Measurements from ENCODE around the gene CNTNAP2. TPM values are rescaled to one million over a fixed set of nuclear protein-coding genes. Genes with fewer than 3 reads are reported as not detected.

CNTNAP2 gene
- total RNA-seq, 1 donor, result 7.6 TPM

DNA sequence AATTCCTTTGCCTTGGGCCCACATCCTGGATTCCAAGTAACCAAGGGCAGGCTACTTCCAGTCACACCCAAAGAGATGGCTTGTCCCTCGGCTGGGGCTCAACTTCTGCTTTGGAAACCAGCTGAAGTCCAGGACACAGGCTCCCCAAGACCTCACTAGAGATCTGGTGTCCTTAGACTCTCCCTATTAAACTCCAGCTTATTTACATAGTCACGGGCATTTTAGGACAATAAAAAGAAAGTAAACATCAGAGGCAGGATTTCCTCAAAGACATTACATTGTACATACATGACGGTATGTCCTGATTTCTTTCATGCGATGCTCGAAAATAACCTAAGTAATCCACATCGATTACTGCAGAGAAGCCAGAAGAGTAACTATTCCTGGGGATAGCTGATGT, 2012.4 kb downstream of the CNTNAP2 start:
- TF ChIP-seq, protein P1, sequence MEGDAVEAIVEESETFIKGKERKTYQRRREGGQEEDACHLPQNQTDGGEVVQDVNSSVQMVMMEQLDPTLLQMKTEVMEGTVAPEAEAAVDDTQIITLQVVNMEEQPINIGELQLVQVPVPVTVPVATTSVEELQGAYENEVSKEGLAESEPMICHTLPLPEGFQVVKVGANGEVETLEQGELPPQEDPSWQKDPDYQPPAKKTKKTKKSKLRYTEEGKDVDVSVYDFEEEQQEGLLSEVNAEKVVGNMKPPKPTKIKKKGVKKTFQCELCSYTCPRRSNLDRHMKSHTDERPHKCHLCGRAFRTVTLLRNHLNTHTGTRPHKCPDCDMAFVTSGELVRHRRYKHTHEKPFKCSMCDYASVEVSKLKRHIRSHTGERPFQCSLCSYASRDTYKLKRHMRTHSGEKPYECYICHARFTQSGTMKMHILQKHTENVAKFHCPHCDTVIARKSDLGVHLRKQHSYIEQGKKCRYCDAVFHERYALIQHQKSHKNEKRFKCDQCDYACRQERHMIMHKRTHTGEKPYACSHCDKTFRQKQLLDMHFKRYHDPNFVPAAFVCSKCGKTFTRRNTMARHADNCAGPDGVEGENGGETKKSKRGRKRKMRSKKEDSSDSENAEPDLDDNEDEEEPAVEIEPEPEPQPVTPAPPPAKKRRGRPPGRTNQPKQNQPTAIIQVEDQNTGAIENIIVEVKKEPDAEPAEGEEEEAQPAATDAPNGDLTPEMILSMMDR (IDR thresholded peaks at IDR 0.05; ENCODE audit: extremely low read depth, low read depth, low read length), result no peak
- no peak overlapping the region for H3K27ac ChIP-seq (ENCODE audit: low read depth, low read length)
- no peak for DNase-seq (ENCODE audit: insufficient read length, low spot score, missing footprints)
- no peaks in the 10 kb centered on the region for H3K9me3 ChIP-seq (ENCODE audit: low read depth, low read length)
- no peak overlapping the region for H2AFZ ChIP-seq (ENCODE audit: low read length)
- H3K4me3 ChIP-seq (ENCODE audit: insufficient read depth, low read length), result no peak overlapping the region
- no peaks in the 10 kb centered on the region for H3K4me1 ChIP-seq (ENCODE audit: insufficient read depth, low read length)
- H3K4me2 ChIP-seq (ENCODE audit: insufficient read depth, low read length), result no peak overlapping the region
- no peaks in the 10 kb centered on the region for H4K20me1 ChIP-seq (ENCODE audit: insufficient read depth, low read length)
- no peaks in the 10 kb centered on the region for H3K27me3 ChIP-seq (ENCODE audit: insufficient read depth, low read length)
- no peaks in the 10 kb centered on the region for H3K36me3 ChIP-seq (ENCODE audit: insufficient read depth, low read length)
- H3K79me2 ChIP-seq (ENCODE audit: insufficient read depth, low read length), result no peaks in the 10 kb centered on the region

DNA sequence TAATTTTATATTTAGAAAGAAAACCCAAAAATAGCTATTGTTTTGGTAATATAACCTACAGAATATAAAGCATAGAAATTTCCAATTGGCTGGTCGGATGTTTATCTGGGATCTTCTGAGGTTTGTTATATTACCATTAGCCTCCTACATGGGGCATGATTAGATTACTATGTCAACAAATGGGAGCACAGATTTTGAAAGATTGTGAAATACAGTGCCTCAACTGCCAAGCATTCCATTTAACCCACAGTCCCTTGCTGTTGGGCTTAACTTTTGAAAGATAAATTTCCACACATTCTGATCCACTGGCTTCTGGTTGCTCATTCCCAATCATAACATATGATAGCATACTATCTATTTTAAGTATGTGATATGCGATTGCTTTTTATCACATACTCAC, 2018.5 kb downstream of the CNTNAP2 start:
- H2AFZ ChIP-seq (ENCODE audit: low read length), result no peak overlapping the region
- DNase-seq (ENCODE audit: insufficient read length, low spot score, missing footprints), result no peak
- no peaks in the 10 kb centered on the region for H3K9me3 ChIP-seq (ENCODE audit: low read depth, low read length)
- no peak overlapping the region for H3K4me2 ChIP-seq (ENCODE audit: insufficient read depth, low read length)
- TF ChIP-seq, protein P1 (IDR thresholded peaks at IDR 0.05; ENCODE audit: extremely low read depth, low read depth, low read length), result no peak
- H3K79me2 ChIP-seq (ENCODE audit: insufficient read depth, low read length), result no peaks in the 10 kb centered on the region
- H3K27ac ChIP-seq (ENCODE audit: low read depth, low read length), result no peak overlapping the region
- no peaks in the 10 kb centered on the region for H3K36me3 ChIP-seq (ENCODE audit: insufficient read depth, low read length)
- H3K27me3 ChIP-seq (ENCODE audit: insufficient read depth, low read length), result no peaks in the 10 kb centered on the region
- H3K4me1 ChIP-seq (ENCODE audit: insufficient read depth, low read length), result no peaks in the 10 kb centered on the region
- H4K20me1 ChIP-seq (ENCODE audit: insufficient read depth, low read length), result no peaks in the 10 kb centered on the region
- no peak overlapping the region for H3K4me3 ChIP-seq (ENCODE audit: insufficient read depth, low read length)

DNA sequence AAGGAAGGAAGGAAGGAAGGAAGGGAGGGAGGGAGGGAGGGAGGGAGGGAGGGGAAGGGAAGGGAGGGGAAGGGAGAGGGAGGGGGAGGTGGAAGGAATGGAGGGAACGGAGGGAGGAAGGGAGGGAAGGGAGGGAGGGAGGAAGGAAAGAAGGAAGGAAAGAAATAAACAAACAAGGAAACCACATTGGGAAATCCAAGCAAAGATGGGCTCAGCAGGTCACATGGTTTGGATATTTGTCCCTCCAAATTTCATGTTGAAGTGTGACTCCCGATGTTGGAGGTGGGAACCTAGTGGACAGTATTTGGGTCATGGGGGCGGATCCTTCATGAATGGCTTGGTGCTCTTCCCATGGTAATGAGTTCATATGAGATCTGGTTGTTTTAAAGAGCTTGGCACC, 2019.4 kb downstream of the CNTNAP2 start:
- Histone ChIP-seq H3K4me3 (ENCODE audit: insufficient read depth, low read length) (no peak overlapping the region), H3K79me2 (ENCODE audit: insufficient read depth, low read length) (no peaks in the 10 kb centered on the region), H3K4me1 (ENCODE audit: insufficient read depth, low read length) (no peaks in the 10 kb centered on the region), H3K27me3 (ENCODE audit: insufficient read depth, low read length) (no peaks in the 10 kb centered on the region), H3K4me2 (ENCODE audit: insufficient read depth, low read length) (no peak overlapping the region), H3K27ac (ENCODE audit: low read depth, low read length) (no peak overlapping the region), H4K20me1 (ENCODE audit: insufficient read depth, low read length) (no peaks in the 10 kb centered on the region), H3K9me3 (ENCODE audit: low read depth, low read length) (no peaks in the 10 kb centered on the region), H3K36me3 (ENCODE audit: insufficient read depth, low read length) (no peaks in the 10 kb centered on the region), H2AFZ (ENCODE audit: low read length) (no peak overlapping the region)
- DNase-seq (ENCODE audit: insufficient read length, low spot score, missing footprints), result no peak
- TF ChIP-seq, protein P1 (IDR thresholded peaks at IDR 0.05; ENCODE audit: extremely low read depth, low read depth, low read length), result no peak

DNA sequence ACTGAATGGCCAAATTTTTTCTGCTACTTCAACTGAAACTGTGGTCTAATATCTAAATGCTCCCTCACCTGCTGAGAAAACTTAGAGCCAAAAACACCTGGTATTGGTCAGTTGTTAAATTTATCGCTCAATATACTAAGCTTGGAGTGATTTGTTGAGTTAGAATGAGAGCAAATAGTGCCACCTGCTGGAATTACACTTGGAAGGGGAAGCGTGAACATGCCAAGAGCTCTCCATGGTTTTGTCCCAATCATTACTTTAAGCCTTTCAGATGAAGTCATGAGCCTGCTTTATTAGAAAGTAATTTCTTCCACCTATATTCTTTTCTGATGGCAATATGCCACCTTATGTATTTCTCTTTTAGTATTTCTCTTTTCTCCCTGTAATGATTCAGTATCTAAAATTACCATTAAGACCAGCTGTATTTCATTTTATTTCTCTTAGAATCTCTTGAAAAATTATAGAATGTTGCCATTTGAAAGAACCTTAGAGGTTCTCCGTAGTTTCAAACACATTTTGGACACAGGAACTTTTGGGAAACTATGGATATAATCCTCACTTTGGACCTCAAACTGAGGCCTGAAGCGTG, 2026.2 kb downstream of the CNTNAP2 start:
- Histone ChIP-seq H3K4me3 (ENCODE audit: insufficient read depth, low read length) (no peak overlapping the region), H3K27ac (ENCODE audit: low read depth, low read length) (no peak overlapping the region), H3K79me2 (ENCODE audit: insufficient read depth, low read length) (no peaks in the 10 kb centered on the region), H3K9me3 (ENCODE audit: low read depth, low read length) (no peaks in the 10 kb centered on the region), H3K4me1 (ENCODE audit: insufficient read depth, low read length) (no peaks in the 10 kb centered on the region), H2AFZ (ENCODE audit: low read length) (no peak overlapping the region), H4K20me1 (ENCODE audit: insufficient read depth, low read length) (no peaks in the 10 kb centered on the region), H3K27me3 (ENCODE audit: insufficient read depth, low read length) (no peaks in the 10 kb centered on the region), H3K36me3 (ENCODE audit: insufficient read depth, low read length) (no peaks in the 10 kb centered on the region), H3K4me2 (ENCODE audit: insufficient read depth, low read length) (no peak overlapping the region)
- no peak for DNase-seq (ENCODE audit: insufficient read length, low spot score, missing footprints)
- TF ChIP-seq, protein P1 (IDR thresholded peaks at IDR 0.05; ENCODE audit: extremely low read depth, low read depth, low read length), result peak; percentile 60
